GM21526 (cell line): ENCODE results near the gene TTC19.
"Not testable (repeated sequence)": the region's sequence is repeated elsewhere in the genome, so short reads cannot be mapped to it uniquely, and the experiment has no call there.

Experiments
- ATAC-seq: cut with Tn5 transposase; IDR thresholded peaks from one replicate; pipeline ENCODE4 v1.9.1; 2021; ENCODE audit warnings: moderate library complexity; ENCODE audit not compliant: unreplicated experiment, low FRiP score

Gene TTC19

DNA sequence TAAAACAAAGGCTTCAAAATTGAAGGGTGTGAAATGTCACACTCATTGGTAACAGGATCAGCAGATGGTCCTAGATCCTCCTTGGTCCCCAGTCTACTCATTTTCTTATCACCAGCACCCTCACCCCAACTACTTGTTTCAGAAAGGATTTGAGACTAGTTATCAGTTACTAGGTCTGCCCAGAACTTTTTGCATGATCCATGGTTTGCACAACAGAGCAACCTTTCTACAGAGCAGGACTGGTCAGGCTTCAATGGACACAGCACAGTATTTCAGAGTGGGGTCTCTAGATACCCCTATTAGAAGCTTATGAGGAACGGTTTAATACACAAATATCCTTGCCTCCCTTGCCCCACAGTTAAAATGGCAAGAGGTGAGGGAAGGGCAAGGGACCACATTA lies 25.6 kb downstream of the TTC19 start:
- ATAC-seq, result no peak

DNA sequence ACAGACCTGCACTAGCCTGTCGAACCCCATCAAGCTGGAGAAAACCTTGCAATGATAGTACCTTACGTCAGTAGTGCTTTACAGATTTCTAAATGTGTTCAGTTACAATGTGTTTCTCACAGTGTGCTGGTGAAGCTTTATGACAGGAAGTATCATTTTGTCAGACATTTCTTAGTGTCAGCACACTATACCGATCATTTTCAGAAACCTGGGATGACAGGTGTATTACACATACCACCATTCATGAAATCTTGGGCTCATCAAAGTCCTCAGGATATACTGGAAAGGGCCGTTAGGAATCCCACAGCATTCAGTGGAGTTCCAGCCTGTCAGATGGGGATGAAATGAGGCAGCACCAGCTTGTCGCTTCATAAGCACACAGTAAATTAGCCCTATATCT lies 27.3 kb downstream of the TTC19 start:
- ATAC-seq, result no peak

DNA sequence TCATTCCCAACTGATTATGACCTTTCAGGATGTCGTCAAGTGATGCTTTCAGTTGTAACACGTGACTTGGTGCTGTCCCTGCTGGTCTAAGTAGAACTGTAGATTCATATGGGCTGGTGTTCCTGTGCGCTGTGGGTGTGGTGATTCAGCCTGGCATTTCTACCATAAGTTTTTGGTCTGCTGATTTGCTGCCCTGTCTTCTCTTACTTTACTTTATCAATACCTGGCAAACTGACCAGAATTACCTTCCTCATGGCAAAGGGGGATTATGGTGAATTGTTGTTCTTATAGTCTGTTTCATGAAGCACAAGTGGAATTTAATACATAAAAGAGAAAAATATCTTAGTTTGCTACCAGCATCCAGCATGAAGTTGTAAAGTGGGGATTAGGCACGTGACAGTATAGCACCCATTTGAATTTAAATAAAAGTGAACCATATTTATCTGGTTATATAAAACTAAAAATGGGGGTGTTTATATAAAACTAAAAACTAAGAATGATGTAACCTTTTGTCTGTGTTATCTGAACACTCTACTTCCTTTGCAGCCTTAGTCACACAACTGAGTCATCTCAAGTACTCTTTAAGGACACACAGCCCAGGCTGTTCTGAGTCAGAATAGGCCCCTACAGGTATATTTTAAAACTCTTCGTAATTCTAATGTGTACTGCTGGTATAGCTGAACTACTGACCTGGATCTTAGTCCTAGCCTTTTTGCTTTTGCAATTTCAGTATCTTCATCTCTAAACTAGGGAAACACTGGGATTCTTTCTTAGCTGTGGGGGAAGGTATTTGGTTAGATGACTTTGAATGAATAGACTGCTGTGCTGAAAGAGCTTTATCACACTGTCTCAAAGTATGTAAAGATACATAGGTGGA lies 28.3 kb downstream of the TTC19 start:
- ATAC-seq, result peak; percentile 67

DNA sequence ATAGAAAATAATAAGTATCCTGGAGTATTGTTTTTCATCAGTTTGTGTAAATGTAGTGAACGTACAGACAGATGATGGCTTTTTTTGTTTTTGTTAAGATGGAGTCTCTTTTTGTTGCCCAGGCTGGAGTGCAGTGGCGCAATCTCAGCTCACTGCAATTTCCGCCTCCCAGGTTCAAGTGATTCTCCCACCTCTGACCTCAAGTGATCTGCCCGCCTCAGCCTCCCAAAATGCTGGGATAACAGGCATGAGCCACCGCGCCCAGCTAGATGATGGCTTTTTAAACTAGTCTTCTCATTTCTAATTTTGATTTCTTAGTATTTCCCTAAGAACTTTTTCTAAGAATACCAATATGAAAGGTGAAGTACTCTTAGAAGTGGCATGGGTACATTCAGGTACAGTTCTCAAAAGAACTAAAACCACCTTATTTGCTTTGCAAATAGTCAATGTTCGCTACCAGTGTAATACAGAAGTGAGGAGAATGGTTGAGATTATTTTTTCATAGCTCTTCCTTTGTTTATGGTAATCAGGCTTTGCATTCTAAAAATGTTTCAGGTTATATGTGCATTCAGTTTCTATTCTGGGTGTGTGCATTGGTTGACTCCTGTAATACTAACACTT lies 34.2 kb downstream of the TTC19 start:
- ATAC-seq, result no peak

DNA sequence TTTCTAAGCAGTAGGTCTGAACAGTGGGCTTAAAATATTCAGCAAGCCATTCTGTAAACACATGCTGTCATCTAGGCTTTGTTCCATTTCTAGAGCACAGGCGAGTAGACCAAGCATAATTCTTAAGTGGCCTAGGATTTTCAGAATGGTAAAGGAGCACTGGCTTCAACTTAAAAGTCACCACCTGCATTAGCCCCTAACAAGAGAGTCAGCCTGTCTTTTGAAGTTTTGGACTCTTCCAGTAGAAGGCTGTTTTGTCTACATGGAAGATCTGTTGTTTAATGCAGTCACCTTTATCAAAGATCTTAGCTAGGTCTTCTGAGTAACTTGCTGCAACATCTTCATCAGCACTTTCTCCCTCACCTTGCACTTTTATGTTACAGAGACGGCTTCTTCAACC lies 36.6 kb downstream of the TTC19 start:
- ATAC-seq, result no peak

DNA sequence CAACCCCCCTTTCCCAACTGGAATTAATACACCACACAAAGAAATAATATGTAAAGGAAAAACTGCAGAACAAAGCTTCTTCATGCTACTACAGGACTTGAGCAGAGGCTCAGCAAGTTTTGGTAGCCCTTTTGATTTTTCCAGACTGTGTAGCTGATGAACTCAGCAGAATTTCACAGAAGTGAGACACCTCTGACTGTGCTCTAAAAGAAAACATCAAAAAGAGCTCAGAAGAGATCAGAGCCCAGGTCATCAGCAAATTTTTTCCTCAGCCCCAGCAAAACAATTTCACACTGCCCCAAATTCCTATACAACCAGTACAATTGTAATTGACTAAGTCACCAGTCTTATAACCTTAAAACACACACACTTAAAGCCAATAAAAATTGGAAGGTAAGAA lies 38.0 kb downstream of the TTC19 start:
- no peak for ATAC-seq

DNA sequence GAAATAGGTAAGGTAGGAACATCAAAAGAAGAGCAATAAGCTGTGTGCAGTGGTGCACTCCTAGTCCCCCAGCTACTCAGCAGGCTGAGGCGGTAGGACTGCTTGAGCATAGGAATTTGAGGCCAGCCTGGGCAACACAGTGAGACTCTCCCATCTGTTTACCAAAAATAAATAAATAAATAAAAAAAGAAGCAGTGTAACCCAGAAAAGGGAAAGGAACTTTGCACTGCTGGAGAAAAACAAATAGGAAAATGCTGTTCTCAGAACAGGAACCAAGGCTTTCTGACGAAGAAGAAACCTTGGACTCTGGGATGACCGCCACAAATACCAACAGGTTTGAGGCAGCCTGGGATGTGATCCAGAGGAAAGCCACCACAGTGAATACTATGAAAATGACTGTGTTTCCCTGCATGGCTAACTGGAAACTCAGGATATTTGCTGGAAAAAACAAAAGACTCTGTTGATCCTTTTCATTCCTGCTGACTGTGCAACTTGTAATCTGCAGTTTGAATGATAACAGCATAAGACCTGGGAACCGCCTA lies 41.2 kb downstream of the TTC19 start:
- ATAC-seq, result no peak

DNA sequence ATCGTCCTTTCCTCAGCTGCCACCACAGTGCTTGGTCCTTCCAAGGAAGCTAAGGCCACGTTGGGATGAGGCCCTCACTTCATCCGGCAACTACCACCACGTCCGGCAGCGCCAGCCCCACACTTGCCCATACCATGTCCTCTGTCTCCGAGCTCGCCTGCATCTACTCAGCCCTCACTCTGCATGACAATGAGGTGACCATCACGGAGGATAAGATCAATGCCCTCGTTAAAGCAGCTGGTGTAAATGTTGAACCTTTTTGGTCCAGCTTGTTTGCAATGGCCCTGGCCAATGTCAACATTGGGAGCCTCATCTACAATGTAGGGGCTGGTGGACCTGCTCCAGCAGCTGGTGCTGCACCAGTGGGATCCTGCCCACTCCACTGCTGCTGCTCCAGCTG lies 44.9 kb downstream of the TTC19 start:
- ATAC-seq, result no peak

DNA sequence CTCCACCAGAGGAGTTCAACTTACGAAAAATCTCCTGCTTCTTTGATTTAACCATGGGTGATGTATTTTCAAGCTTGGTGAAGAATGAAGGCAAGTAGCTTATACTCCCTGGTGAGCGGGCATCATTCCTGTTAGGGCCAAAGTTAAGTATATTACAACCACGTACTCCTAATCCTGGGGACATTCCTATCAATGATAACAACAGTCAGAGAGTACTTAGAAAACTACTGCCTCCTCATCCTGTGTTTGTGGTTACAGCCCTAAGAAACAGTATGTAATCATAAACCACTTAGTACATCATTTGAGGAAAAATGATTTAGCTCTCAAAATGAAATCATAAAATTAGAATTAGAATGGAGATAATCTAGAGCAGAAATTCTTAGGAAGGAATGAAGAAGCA lies 47.3 kb downstream of the TTC19 start:
- no peak for ATAC-seq

DNA sequence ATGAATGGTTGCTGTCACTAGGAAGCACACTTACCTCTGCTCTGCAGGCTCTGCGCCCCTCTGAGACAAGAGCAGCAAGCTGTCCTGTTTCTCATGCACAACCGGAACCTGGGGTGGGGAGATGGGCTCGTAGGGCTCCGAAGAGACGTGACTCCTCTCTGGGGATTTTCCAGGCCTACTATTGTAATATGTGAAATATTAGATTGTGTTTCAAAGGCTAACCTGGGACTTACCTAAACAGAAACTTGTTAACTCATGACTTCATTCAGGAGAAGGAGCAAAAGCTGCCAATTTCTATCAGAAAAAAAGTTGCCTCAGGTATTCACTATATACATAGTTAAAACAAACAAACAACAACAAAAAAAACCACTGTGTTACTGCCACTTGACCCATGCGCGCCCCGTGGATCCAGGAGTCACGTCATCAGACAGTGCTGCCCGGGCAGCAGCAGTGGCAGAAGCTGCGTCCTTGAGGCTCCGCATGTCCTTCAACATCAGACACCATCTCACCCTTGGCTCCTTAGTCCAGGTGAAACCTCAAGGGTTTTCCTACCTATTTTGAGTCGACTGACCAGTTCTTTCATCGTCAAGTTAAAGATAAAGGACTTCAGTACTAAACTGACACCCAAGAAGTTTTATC lies 49.3 kb downstream of the TTC19 start:
- ATAC-seq, result no peak

DNA sequence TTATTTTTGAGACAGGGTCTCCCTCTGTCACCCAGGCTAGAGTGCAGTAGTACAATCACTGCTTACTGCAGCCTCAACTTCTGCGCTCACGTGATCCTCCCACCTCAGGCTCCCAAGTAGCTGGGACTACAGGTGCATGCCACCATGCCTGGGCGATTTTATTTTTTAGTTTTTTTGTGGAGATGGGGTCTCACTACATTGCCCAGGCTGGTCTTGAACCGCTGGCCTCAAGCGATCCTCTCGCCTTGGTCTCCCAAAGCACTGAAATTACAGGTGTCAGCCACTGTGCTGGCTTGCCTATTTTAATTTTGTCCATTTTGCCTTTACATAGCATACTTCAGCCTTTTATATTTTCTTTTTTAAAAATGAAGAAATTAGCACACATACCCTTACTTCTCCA lies 51.2 kb downstream of the TTC19 start:
- ATAC-seq, result no peak

DNA sequence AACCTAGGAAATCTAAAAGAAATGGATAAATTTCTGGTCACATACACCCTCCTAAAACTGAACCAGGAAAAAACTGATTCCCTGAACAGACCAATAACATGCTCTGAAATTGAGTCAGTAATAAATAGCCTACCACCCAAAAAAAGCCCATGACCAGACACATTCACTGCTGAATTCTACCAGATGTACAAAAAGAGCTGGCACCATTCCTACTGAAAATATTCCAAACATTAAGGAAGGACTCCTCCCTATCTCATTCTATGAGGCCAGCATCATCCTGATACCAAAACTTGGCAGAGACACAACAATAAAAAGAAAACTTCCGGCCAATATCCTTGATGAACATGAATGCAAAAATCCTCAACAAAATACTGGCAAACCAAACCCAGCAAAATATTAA lies 52.9 kb downstream of the TTC19 start:
- ATAC-seq, result no peak

DNA sequence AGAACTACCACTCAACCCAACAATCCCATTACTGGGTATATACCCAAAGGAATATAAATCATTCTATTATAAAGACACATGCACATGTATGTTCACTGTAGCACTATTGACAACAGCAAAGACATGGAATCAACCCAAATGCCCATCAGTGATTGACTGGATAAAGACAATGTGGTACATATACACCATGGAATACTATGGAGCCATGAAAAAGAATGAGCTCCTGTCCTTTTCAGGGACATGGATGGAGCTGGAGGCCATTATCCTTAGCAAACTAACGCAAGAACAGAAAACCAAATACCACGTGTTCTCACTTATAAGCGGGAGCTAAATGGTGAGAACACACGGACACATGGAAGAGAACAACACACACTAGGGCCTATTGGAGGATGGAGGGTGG lies 55.5 kb downstream of the TTC19 start:
- ATAC-seq, result not testable (repeated sequence)

DNA sequence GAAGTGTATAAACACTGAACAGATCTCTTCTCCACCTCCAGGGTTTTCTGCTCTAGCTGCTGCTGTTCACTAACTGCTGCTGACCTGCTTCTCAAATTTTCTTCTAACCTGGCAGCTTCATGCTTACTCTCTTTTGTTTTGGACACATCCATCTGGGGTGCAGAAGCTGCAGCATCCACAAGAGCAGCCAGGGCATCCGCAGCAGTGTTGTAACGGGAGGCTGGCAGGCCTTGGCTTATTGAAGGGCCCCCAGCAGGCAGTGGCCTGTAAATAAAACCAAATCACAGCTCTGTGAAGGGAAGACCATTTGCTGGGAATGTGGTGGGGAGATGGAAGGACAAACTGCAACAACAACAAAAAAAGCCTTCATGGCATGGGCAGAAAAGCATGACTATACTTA lies 62.0 kb downstream of the TTC19 start:
- no peak for ATAC-seq

DNA sequence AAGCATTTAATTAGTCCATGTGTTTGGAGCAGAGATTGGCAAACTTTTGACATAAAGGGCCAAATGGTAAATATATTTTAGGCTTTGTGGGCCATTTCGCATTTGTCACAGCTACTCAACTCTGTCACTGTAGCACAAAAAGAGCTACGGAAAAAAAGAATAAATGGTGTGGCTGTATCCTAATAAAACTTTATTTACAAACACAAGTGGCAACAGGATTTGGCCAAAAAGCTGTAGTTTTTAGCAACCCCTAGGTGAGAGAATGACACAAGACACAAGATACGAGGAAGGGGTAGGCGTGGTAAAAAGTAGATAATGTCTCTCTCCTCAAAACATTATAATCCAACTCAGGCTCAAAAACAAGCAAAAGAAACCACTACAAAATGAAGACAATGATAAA lies 66.5 kb downstream of the TTC19 start:
- ATAC-seq, result no peak

DNA sequence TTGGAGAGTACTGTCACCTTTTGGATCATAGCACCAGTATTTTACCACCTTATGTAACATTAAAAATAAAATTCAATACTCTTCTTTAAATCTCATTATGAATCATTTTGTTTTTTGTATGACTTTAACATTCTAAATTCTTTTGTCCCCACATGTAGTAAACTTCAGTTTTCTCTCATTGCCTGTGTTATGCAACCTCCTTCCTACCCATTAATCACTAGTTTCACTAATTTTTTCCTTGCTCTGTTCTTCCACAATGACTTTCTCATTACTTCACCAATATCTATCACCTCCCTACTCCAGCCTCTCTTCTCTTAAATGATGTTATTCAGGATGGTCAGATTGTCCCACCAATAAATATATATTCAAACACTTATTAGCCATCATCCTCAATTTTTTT lies 68.7 kb downstream of the TTC19 start:
- no peak for ATAC-seq

DNA sequence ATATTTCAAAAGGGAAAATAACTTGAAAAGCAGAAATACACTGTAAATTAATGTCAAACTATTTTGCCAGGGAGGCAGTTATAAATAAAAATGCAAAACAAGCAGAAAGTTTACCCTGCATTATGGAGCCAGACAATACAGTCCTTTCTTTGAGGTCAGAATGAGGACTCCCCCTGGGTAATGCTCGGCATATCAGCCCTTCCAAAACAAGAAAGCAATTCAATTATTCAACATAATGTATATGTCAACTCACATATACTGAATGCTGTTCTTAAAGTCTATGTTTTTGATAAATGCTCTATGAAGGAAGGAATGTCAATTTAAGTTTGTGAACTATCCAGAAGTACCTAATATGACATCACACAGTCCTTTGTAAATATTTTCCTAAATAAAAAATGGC lies 72.4 kb downstream of the TTC19 start:
- ATAC-seq, result no peak

DNA sequence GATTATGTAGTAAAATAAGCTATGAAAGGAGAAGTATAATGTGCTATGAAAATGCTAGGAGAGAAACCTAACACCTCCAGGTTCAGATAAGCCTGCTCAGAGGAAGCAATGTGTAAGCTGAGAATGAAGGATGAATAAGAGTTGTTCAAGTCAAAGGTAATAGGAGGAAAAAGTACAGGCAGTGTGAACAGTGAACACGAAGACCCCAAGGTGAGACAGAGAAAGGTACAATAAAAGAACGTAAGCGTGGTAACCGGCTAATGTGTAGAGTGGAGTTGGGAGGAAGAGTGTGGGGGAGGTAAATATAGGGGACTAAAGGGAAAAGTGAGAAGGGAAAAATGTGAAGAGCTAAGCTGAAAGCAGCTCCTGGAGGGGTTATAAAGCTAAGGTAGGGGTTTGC lies 74.2 kb downstream of the TTC19 start:
- ATAC-seq, result no peak

DNA sequence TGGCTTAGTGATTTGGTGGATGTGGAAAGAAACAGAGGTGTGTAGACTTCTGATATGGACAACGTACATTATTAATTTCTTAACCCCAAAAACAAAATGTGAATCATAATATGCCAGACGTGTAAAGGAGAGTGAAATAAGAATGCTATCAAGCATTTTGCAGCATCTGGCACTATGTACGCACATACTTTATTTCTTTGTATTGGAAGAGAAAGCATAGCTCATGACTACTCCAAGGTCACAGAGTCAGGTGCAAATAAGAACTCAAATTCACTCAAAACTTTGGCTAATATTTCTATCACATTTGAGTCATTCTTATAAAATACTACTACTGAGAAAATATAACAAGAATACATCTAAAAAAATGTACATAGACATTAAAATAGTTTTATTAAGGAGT lies 74.8 kb downstream of the TTC19 start:
- ATAC-seq, result no peak

DNA sequence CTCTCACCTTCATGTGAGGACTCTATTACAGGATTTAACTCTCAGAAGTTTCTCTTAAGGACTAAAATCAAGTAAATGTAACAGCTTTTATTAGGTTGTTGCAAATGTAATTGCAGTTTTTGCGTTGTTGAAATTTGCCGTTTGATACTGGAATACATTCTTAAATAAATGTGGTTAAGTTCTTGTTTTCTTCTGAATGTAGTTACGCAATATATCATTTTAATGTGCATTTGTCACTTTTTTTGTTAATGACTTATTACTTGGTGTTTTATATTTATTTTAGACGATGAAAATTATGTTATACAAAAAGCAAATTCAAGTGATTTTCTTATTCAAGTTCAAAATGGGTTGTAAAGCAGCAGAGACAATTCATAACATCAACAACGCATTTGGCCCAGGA lies 76.3 kb downstream of the TTC19 start:
- no peak for ATAC-seq
